GM13977 (cell line): ENCODE measurements around the gene ARMS2.

Experiments
- DNase-seq: peaks from one replicate; pipeline ENCODE4 v3.0.0; 2012; ENCODE audit warnings: low spot score
- CTCF ChIP-seq: IDR thresholded peaks from 2 replicates; pipeline ENCODE4 v1.5.1; 2012; ENCODE audit warnings: mild to moderate bottlenecking, control low read depth; ENCODE audit not compliant: insufficient read depth; ENCODE audit errors: extremely low read depth, missing control alignments
- in situ Hi-C: fragments of 300-500 bp; cut with MboI; formaldehyde crosslinking; loops from one replicate; pipeline ENCODE4 v1.12.0; 2022; ENCODE audit warnings: low sequenced_read_pairs, low pct_unique_long_range_greater_than_20kb, mixed read lengths, inconsistent platforms; ENCODE audit not compliant: unreplicated experiment

ARMS2 gene

GRCh38 chr10:122494173-122494820 lies 39.8 kb downstream of the ARMS2 start:
- DNase-seq = no peak
- in situ Hi-C loops = no loop called here
- no peak for TF ChIP-seq CTCF

GRCh38 chr10:122494833-122495232 lies 40.4 kb downstream of the ARMS2 start:
- no peak for DNase-seq
- in situ Hi-C loops = no loop called here
- TF ChIP-seq CTCF = no peak

GRCh38 chr10:122495406-122496340 lies 41.2 kb downstream of the ARMS2 start:
- no peak for TF ChIP-seq CTCF
- DNase-seq = no peak
- in situ Hi-C loops = no loop called here

GRCh38 chr10:122497241-122497640 lies 42.8 kb downstream of the ARMS2 start:
- in situ Hi-C loops = no loop called here
- TF ChIP-seq CTCF = no peak
- DNase-seq = no peak

- no peak for DNase-seq
- TF ChIP-seq CTCF = no peak
- in situ Hi-C loops = no loop called here
Measured at GRCh38 chr10:122498521-122498920, 44.1 kb downstream of the ARMS2 start.

- no peak for DNase-seq
- in situ Hi-C loops = no loop called here
- TF ChIP-seq CTCF = no peak
Measured at GRCh38 chr10:122499012-122499411, 44.6 kb downstream of the ARMS2 start.
